ENCODE measurements around the gene TEX38. TPM values are rescaled to one million over a fixed set of nuclear protein-coding genes. Genes with fewer than 3 reads are reported as not detected.

TEX38 gene
- not detected in 2 replicates for total RNA-seq

GRCh38 chr1:46671554-46671953, at the start of gene TEX38:
Gene TEX38, plus strand, starts transcription at chr1:46671854. Its CDS starts 81 bp downstream, at chr1:46671935.

GRCh38 chr1:46667782-46668760, 3.6 kb upstream of the TEX38 start, which contains the start of gene ATPAF1:
Gene ATPAF1, minus strand, starts transcription at chr1:46668364. Its CDS starts 42 bp downstream, at chr1:46668322.

GRCh38 chr1:46718727-46719622, 47.3 kb downstream of the TEX38 start, which contains the start of gene EFCAB14:
Gene EFCAB14, minus strand, starts transcription at chr1:46719114. Its CDS starts 1,027 bp downstream, at chr1:46718087.

Other genes with a start within 250 kb of the TEX38 start
- gene DMBX1, start 182.0 kb upstream of the TEX38 start, total RNA-seq, result not detected in 2 replicates
- gene KNCN, start 120.2 kb upstream of the TEX38 start, total RNA-seq, result not detected in 2 replicates
- 15.1 and 21.5 TPM in 2 replicates for gene MKNK1, start 67.6 kb upstream of the TEX38 start, total RNA-seq
- 9.0 and 11.3 TPM in 2 replicates for gene MOB3C, start 55.0 kb upstream of the TEX38 start, total RNA-seq
- 44.4 and 48.8 TPM in 2 replicates for gene ATPAF1, start 3.5 kb upstream of the TEX38 start, total RNA-seq
- 22.3 and 27.5 TPM in 2 replicates for gene EFCAB14, start 47.3 kb downstream of the TEX38 start, total RNA-seq
- not detected in 2 replicates for gene CYP4B1, start 127.2 kb downstream of the TEX38 start, total RNA-seq